ENCODE results near the gene GALNT6.

Gene GALNT6

GRCh38 chr12:51401486-51401885 is 10.3 kb upstream of the GALNT6 start:
- in situ Hi-C loops (cut with MboI; ENCODE audit: low sequenced_read_pairs), result no loop called here
- no peaks in the 10 kb centered on the region for H3K9me3 ChIP-seq
- DNase-seq (ENCODE audit: low spot score in 2 of 2), result no peak
- no peaks in the 10 kb centered on the region for H3K36me3 ChIP-seq (replicated peaks)
- H3K4me1 ChIP-seq, result no peaks in the 10 kb centered on the region
- no peak overlapping the region for H3K4me3 ChIP-seq
- H3K27me3 ChIP-seq (ENCODE audit: low read depth), result peaks cover 10% of the 10 kb centered on the region

GRCh38 chr12:51401020-51401419 is 9.8 kb upstream of the GALNT6 start:
- H3K4me3 ChIP-seq, result no peak overlapping the region
- peaks cover 10% of the 10 kb centered on the region for H3K27me3 ChIP-seq (ENCODE audit: low read depth)
- H3K9me3 ChIP-seq, result no peaks in the 10 kb centered on the region
- no peaks in the 10 kb centered on the region for H3K4me1 ChIP-seq
- no peak for DNase-seq (ENCODE audit: low spot score in 2 of 2)
- in situ Hi-C loops (cut with MboI; ENCODE audit: low sequenced_read_pairs), result no loop called here
- H3K36me3 ChIP-seq (replicated peaks), result no peaks in the 10 kb centered on the region

- DNase-seq (ENCODE audit: low spot score in 2 of 2), result no peak
- in situ Hi-C loops (cut with MboI; ENCODE audit: low sequenced_read_pairs), result no loop called here
- Histone ChIP-seq H3K36me3 (replicated peaks) (no peaks in the 10 kb centered on the region), H3K4me1 (no peaks in the 10 kb centered on the region), H3K9me3 (no peaks in the 10 kb centered on the region), H3K4me3 (no peak overlapping the region), H3K27me3 (ENCODE audit: low read depth) (peaks cover 10% of the 10 kb centered on the region)
These were observed 8.7 kb upstream of the GALNT6 start for GRCh38 chr12:51399891-51400290.

GRCh38 chr12:51397670-51398069 is 6.5 kb upstream of the GALNT6 start:
- in situ Hi-C loops (cut with MboI; ENCODE audit: low sequenced_read_pairs), result no loop called here
- Histone ChIP-seq H3K4me3 (no peak overlapping the region), H3K9me3 (no peaks in the 10 kb centered on the region), H3K27me3 (ENCODE audit: low read depth) (peaks cover 10% of the 10 kb centered on the region), H3K36me3 (replicated peaks) (no peaks in the 10 kb centered on the region), H3K4me1 (no peaks in the 10 kb centered on the region)
- DNase-seq (ENCODE audit: low spot score in 2 of 2), result no peak

GRCh38 chr12:51395283-51396230 is 4.4 kb upstream of the GALNT6 start:
- Histone ChIP-seq H3K4me1 (peaks cover 4% of the 10 kb centered on the region; the same call in 1 of the 2 replicates), H3K4me3 (no peak overlapping the region), H3K36me3 (replicated peaks) (no peaks in the 10 kb centered on the region), H3K27me3 (ENCODE audit: low read depth) (peaks cover 15% of the 10 kb centered on the region), H3K9me3 (no peaks in the 10 kb centered on the region)
- DNase-seq (ENCODE audit: low spot score in 2 of 2), result no peak
- in situ Hi-C loops (cut with MboI; ENCODE audit: low sequenced_read_pairs), result no loop called here

GRCh38 chr12:51393676-51394545 is 2.7 kb upstream of the GALNT6 start:
- H3K36me3 ChIP-seq (replicated peaks), result no peaks in the 10 kb centered on the region
- no peak for DNase-seq (ENCODE audit: low spot score in 2 of 2)
- in situ Hi-C loops (cut with MboI; ENCODE audit: low sequenced_read_pairs), result no loop called here
- H3K27me3 ChIP-seq (ENCODE audit: low read depth), result peaks cover 16% of the 10 kb centered on the region
- peaks cover 4% of the 10 kb centered on the region; the same call in 1 of the 2 replicates for H3K4me1 ChIP-seq
- no peaks in the 10 kb centered on the region for H3K9me3 ChIP-seq
- H3K4me3 ChIP-seq, result no peak overlapping the region

GRCh38 chr12:51392556-51393237 is 1.5 kb upstream of the GALNT6 start:
- in situ Hi-C loops (cut with MboI; ENCODE audit: low sequenced_read_pairs), result no loop called here
- Histone ChIP-seq H3K4me3 (no peak overlapping the region), H3K4me1 (peaks cover 4% of the 10 kb centered on the region; the same call in 1 of the 2 replicates), H3K36me3 (replicated peaks) (no peaks in the 10 kb centered on the region), H3K9me3 (no peaks in the 10 kb centered on the region), H3K27me3 (ENCODE audit: low read depth) (peaks cover 6% of the 10 kb centered on the region; the same call in 1 of the 2 replicates)
- DNase-seq (ENCODE audit: low spot score in 2 of 2), result peak in 1 of 2 experiments; percentile 34

- in situ Hi-C loops (cut with MboI; ENCODE audit: low sequenced_read_pairs), result no loop called here
- DNase-seq (ENCODE audit: low spot score in 2 of 2), result no peak
- peak overlapping the region; percentile 51 for H3K4me3 ChIP-seq
- peaks cover 9% of the 10 kb centered on the region for H3K27me3 ChIP-seq (ENCODE audit: low read depth)
- no peaks in the 10 kb centered on the region for H3K36me3 ChIP-seq (replicated peaks)
- H3K9me3 ChIP-seq, result no peaks in the 10 kb centered on the region
- H3K4me1 ChIP-seq, result peaks cover 4% of the 10 kb centered on the region; the same call in 1 of the 2 replicates
These were observed 319 bp downstream of the GALNT6 start for GRCh38 chr12:51390891-51391282.

- no peaks in the 10 kb centered on the region for H3K9me3 ChIP-seq
- DNase-seq (ENCODE audit: low spot score in 2 of 2), result no peak
- no peaks in the 10 kb centered on the region for H3K36me3 ChIP-seq (replicated peaks)
- peaks cover 11% of the 10 kb centered on the region for H3K27me3 ChIP-seq (ENCODE audit: low read depth)
- no peak overlapping the region; the same call in 1 of the 2 replicates for H3K4me3 ChIP-seq
- in situ Hi-C loops (cut with MboI; ENCODE audit: low sequenced_read_pairs), result no loop called here
- peaks cover 4% of the 10 kb centered on the region; the same call in 1 of the 2 replicates for H3K4me1 ChIP-seq
These were observed 749 bp downstream of the GALNT6 start for GRCh38 chr12:51390457-51390856.

GRCh38 chr12:51389302-51389999 is 1.8 kb downstream of the GALNT6 start:
- H3K27me3 ChIP-seq (ENCODE audit: low read depth), result peaks cover 11% of the 10 kb centered on the region
- in situ Hi-C loops (cut with MboI; ENCODE audit: low sequenced_read_pairs), result no loop called here
- H3K4me3 ChIP-seq, result no peak overlapping the region
- no peaks in the 10 kb centered on the region for H3K9me3 ChIP-seq
- H3K36me3 ChIP-seq (replicated peaks), result no peaks in the 10 kb centered on the region
- DNase-seq (ENCODE audit: low spot score in 2 of 2), result no peak
- H3K4me1 ChIP-seq, result peaks cover 4% of the 10 kb centered on the region; the same call in 1 of the 2 replicates

- peaks cover 4% of the 10 kb centered on the region; the same call in 1 of the 2 replicates for H3K4me1 ChIP-seq
- no peaks in the 10 kb centered on the region for H3K9me3 ChIP-seq
- no peaks in the 10 kb centered on the region for H3K36me3 ChIP-seq (replicated peaks)
- H3K4me3 ChIP-seq, result no peak overlapping the region
- in situ Hi-C loops (cut with MboI; ENCODE audit: low sequenced_read_pairs), result no loop called here
- DNase-seq (ENCODE audit: low spot score in 2 of 2), result no peak
- H3K27me3 ChIP-seq (ENCODE audit: low read depth), result peaks cover 11% of the 10 kb centered on the region
These were observed 2.4 kb downstream of the GALNT6 start for GRCh38 chr12:51388846-51389245.

- DNase-seq (ENCODE audit: low spot score in 2 of 2), result peak; percentile 13 to 63
These were observed 3.0 kb downstream of the GALNT6 start for GRCh38 chr12:51388069-51388799.

More at GRCh38 chr12:51388069-51388799, 3.0 kb downstream of the GALNT6 start:
- H3K4me3 ChIP-seq, result no peak overlapping the region
- peaks cover 15% of the 10 kb centered on the region for H3K27me3 ChIP-seq (ENCODE audit: low read depth)
- no peaks in the 10 kb centered on the region for H3K36me3 ChIP-seq (replicated peaks)
- peaks cover 4% of the 10 kb centered on the region; the same call in 1 of the 2 replicates for H3K4me1 ChIP-seq
- H3K9me3 ChIP-seq, result no peaks in the 10 kb centered on the region
- in situ Hi-C loops (cut with MboI; ENCODE audit: low sequenced_read_pairs), result no loop called here
